UCSD-AML1 (cell line): Measurements from ENCODE around the gene CHID1.

Experiments used
- DNase-seq: peaks from one replicate; lab custom pipeline; 2025; ENCODE audit not compliant: unreplicated experiment; lab: John Stamatoyannopoulos, UW

Gene CHID1

DNA sequence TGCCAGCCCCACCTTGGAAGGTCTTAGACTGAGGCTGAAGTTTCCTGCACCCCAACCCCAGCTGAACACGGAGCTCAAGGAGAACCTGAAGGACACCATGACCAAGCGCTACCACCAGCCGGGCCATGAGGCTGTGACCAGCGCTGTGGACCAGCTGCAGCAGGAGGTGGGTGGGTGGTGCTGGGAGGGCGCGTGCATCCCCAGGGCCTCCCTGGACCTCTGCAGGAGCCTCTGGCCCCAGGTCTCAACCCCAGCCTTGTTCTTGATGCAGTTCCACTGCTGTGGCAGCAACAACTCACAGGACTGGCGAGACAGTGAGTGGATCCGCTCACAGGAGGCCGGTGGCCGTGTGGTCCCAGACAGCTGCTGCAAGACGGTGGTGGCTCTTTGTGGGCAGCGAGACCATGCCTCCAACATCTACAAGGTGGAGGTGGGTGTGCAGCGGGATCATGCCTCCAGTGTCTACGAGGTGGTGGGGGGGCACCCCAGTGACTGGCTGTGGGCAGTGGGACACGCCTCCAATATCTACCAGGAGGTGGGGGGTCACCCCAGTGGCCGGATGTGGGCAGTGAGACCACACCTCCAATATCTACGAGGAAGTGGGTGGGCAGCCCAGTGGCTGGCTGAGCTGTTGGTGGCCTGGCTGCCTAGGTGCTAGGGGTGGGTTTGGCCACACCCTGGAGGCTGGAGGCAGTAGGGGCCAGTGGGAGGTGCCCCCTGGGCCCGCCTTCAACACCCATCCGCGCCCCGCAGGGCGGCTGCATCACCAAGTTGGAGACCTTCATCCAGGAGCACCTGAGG, 73.2 kb downstream of the CHID1 start:
- DNase-seq: peak; percentile 28

DNA sequence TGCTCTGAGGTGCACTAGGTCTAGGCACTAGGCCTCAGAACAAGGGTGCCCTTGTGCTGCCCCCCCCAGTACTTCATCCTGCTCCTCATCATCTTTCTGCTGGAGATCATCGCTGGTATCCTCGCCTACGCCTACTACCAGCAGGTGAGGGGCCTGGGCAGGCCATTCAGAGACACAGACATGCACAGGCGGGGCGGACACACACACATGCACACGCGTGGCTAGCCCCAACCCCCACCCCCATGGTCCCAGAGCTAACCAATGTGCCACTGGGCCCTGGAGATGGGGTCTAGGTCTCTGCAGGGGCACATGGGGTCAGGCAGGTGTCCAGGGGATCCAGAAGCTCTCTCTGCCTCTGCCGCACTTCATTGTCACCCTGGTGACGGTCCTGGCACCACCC, 73.9 kb downstream of the CHID1 start:
- no peak for DNase-seq

DNA sequence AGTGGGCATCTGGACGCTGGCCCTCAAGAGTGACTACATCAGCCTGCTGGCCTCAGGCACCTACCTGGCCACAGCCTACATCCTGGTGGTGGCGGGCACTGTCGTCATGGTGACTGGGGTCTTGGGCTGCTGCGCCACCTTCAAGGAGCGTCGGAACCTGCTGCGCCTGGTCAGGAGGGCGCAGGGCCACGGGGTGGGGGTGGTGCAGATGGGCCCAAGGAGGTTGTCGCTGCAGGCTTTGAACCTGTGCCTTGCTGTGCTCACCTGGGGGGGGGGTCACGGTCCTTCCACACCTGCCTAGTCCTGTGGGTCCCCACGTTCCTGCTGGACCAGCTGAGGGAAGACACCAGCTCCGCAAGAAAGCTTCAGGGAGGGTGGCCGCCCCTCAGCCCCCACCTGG, 74.3 kb downstream of the CHID1 start:
- DNase-seq: no peak

DNA sequence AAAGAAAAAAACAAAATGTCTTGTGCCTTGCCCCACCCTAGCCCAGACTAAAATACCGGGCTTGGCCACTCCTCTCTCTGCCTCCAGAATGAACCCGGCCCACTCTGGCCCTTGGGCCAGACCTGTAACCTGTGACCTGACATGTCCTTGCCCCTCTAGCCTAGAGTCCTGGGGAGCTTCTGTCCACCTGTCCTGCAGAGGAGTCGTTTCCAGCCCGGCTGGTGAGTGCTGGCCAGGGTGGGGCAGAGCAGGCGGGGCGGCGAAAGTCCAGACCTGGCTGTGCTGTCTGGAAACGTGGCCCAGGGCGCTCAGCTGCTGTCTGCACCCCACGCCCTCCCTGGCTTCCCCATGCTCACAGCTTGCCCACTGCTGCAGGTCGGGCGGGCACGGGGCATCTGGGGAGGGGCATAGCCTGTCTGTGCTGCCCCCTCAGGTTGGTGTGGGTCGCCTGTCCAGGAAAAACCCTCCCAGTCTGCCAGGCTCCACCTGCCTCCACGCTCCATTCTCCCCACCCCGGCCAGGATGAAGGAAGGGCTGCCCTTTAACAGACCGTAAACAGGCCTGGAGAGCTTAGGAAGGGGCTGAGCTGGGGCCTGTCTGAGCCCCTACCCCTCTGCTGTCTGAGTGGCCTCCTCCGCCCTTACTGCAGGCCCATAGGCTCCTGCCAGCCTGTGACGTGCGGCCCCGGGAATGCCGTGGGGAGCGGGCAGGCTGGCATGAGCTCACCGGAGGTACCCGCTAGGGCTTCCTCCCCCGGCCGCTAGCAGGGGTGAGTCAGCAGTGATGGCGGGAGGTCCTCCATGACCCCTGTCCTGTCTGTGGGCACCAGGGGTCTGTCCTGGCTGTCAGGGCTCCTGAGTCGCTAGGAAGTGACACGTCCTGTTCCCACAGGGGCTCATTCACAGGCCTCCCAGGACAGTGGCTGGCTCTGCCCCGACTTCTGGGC, 76.0 kb downstream of the CHID1 start:
- DNase-seq: peak; percentile 38

DNA sequence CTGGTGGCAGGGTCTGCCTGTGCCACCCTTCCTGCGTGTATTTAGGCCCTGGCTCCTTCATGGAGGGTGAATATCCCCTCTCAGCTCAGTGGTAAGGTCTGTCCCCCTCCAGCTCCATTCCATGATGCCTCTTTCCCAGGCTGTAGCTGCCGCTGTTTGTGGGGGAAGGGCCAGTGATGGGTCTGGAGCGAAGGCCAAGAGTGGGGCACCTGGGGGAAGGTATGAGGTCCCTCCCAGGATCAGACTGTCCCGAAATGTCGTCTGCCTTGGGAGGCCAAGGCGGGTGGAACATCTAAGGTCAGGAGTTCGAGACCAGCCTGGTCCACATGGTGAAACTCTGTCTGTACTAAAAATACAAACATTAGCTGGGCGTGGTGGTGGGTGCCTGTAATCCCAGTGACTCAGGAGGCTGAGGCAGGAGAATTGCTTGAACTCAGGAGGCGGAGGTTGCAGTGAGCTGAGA, 76.7 kb downstream of the CHID1 start:
- no peak for DNase-seq

DNA sequence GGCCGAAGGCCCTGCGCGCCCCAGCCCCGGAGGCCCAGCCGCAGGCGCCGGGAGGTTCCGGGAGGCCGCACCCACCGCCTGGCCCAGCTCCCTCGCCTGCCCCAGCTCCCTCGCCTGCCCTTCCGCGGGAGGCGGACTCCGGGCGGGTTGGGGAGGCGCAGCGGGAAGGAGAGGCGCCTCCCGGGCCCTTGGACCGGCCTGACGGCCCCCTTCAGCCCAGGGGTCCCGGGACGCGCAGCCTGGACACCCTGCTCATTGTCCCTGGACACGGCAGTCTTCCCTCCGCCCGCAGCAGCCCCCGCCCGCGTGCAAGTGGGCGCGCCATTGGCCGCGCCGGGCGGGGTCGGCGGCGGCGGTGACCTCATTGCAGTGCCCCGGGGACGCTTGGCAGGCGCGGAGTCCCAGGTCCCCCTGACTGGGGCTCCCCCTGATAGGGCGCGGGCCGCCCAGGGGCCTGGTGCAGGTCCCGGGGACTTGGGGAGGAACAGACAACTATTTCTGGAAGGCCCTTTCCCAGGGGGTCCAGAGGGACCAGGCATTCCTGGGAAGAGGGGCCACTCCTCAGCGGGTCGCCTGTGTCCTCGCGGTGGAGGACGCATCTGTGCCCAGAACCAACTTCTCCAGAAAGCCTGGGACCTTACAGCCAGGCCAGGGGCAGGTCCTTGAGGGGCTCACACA, 77.4 kb downstream of the CHID1 start:
- DNase-seq: peak; percentile 66

DNA sequence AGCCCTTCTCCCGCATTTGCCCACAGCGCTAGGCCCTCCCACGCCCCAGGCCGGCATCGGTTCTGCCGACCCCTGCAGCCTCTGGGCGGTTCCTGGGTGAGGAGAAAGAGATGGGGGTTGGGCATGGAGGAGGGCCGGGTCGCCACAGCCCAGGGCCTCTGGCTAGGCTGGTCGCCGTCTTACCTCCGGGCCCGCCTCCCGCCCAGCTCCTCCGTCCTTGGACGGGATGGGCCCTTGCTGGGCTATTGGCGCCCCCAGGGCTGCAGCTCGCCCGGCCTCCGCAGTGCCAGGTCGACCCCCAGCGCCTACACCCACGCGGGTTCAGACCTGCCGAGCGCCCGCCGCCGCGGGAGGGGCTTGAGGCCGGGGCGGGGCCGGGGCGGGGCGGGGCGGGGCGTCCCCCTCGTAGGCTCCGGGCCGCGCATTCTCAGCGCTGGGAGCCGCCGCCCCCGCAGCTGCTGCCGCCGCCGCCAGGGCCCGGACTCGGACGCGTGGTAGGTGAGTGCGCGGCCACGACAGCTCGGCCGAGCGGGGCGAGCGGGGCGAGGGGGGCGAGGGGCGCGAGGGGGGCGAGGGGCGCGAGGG, 78.0 kb downstream of the CHID1 start, which contains the start of gene CD151:
Gene CD151 (plus strand): TSS at position 424 of the 585 bp plus-strand sequence. CDS start 3,118 bp downstream, outside the sequence.
- DNase-seq: peak; percentile 73

DNA sequence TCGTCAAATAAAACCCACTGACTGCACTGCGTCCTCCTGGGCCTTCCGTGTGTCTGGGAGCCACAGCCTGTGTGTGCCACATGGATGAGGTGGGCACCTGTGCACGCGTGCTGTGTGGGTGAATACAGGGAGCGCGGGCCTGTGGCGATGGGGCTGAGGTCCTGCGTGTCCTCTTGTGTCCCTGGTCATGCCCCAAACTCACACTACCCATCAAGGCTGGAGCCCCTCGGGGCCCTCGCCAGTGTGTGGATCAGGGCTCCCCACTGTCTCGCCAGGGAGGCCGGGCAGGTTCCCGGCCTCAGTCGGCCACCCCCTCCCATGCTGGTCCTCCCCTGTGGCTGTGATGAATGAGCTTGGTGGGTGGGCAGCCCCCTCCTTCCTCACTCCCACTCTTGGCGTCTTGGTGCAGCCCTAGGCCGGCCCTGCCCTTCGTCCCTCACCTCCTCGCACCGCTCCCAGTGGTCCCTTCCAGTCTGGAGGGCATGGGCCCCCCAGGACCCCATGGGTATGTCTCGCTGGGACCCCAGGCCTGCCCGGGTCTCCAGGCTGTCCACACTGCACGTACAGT, 78.6 kb downstream of the CHID1 start:
- DNase-seq: no peak

DNA sequence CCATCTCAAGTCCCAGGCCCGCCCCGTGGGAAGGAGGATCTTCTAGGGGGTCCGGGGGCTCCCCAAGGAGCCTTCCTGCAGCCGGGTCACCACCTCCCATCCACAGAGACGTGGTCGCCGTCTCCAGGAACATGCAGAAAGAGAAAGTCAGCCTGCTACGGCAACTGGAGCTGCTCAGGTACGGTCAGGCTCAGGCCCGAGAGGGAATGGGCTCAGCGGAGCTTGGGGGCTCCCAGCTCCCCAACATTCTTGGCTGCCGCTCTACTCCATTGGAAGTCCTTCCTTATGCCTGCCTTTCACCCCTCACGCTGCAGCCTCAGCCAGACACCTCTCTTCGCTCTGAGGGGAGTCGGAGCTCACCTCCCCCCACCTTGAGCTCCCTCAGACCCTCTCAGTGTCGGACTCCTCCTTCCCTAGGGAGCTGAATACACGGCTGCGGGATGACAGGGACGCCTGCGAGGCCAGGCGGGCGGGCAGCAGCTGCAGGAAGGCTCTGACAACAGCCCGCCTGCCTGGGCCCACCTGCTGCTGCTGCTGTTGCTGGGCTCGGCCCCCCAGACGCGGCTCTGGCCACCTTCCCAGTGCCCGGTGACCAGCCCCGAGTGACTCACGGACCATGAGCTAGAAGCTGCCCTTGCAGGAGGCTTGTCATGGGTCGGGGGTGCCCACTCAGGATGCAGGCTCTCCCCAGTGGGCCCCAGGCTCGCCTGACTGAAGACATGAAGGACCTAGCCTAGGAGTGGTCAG, 79.3 kb downstream of the CHID1 start:
- no peak for DNase-seq

DNA sequence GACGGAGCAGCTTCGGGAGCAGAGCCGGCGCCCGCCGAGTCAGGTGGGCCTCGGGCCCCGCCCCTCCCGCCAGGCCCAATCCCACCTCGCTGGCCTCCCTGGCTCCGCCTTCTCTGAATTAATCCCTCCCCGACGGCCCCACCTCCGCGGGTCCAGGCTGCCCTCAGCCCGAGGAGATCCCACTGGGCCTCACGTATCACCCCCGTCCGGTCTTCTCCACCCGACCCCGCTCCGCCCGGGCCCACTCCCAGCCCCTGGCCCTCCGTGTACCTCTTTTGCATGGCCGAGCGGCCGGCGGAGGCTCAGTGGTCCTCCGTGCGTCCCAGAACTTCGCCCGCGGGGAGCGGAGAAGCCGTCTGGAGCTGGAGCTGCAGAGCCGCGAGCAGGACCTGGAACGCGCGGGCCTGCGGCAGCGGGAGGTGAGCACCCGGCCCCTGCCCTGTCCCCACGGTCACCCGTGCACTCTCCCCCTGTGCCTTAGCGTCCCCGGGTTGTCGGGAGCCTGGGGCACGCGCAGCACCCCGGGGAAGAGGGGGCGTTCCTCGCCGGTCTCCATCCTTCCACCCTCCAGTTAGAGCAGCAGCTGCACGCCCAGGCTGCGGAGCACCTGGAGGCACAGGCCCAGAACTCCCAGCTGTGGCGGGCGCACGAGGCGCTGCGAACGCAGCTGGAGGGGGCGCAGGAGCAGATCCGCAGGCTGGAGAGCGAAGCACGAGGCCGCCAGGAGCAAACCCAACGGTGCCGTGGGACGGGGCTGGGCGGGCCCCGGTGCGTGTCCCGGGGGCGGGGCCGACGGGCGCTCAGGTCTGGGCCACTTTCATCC, 80.1 kb downstream of the CHID1 start:
- DNase-seq: no peak

DNA sequence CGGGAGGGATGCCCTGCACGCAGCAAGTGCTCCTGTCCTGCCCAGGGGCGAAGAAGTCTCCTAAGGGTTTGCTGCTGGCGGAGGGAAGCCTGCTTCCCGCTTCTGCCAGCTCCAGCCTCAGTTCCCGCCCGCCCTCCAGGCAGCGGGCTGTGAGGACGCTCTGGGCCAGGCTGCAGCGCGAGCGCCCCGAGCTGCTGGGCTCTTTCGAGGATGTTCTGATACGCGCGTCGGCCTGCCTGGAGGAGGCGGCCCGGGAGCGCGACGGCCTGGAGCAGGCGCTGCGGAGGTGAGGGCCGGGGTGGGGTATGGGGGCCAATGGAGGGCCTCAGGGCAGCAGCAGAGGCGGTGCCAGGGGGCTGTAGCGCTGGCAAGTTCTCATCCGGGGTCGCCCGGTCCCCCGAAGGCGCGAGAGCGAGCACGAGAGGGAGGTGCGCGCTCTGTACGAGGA, 80.7 kb downstream of the CHID1 start:
- DNase-seq: no peak

DNA sequence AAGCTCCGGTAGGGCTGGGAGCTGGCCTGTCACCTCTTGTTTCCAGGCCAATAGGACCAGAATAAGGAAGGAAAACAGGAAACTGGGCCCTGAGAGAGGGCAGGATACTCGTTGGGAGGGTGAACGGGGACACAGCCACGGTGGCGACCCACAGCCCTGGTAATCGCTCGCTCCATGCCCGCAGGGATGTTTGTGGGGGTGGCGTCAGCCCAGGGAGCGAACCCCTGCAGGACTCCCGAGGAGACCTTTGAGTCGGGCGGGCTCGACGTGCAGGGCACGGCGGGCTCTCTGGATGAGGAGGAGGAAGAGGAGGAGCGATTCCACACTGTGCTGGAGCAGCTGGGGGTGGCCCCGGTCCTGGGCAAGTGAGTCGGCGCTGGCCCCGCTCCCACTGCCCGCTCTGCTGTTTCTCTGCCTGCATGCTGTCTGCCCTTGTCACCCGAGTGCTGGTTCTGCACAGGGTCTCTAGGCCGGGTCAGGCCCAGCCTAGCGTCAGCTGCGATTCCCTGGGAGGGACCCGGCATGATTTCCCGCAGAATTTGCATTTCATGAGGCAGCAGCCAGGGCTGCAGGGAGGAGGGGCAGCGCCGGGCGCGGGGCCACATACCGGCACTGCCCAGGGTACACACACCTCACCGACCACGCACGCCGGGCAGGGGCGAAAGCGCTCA, 81.3 kb downstream of the CHID1 start:
- DNase-seq: peak; percentile 68

DNA sequence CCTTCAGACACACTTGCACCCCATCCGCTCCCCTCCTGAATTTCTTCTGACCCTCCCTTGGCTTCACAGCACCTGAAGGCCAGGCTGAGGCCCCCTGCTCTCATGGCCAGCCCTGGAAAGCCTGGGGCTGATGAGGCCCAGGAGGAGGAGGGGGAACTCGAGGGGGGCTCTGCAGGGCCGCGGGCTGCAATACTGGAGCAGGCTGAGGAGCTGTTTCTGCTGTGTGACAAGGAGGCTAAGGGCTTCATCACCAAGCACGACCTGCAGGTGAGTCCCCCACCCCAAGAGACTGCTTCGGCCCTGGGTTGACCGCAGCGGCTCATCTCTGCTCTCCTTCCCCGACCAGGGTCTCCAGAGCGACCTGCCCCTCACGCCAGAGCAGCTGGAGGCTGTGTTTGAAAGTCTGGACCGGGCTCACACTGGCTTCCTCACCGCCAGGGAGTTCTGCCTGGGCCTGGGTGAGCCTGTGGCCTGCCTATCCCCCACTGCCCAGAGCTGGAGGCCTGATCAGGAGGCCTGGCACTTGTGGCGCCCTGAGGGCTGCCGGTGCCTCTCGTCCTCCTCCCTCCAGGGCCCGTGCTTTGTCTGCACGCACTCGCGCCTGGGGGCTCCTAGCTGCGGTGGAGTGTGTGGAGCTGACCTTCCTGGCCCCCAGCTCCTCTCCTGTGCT, 82.0 kb downstream of the CHID1 start:
- no peak for DNase-seq

DNA sequence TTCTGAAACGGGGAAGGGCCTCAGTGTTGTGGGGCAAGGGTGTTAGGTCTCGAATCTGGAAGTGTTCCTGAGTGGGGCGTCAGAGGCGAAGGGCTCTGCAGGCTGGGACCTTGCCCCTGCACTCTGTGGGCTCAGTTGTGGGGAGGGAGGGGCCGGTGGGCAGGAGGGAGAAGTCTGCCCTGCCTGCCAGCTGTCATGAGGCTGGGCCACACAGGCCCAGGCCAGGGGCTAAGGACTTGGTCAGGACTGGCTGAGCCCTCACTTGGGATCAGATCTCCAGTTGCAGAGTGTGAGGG, 82.8 kb downstream of the CHID1 start, which contains the start of gene CRACR2B:
Gene CRACR2B (plus strand): TSS at position 23 of the 296 bp plus-strand sequence. CDS start 689 bp downstream, outside the sequence.
- DNase-seq: no peak

DNA sequence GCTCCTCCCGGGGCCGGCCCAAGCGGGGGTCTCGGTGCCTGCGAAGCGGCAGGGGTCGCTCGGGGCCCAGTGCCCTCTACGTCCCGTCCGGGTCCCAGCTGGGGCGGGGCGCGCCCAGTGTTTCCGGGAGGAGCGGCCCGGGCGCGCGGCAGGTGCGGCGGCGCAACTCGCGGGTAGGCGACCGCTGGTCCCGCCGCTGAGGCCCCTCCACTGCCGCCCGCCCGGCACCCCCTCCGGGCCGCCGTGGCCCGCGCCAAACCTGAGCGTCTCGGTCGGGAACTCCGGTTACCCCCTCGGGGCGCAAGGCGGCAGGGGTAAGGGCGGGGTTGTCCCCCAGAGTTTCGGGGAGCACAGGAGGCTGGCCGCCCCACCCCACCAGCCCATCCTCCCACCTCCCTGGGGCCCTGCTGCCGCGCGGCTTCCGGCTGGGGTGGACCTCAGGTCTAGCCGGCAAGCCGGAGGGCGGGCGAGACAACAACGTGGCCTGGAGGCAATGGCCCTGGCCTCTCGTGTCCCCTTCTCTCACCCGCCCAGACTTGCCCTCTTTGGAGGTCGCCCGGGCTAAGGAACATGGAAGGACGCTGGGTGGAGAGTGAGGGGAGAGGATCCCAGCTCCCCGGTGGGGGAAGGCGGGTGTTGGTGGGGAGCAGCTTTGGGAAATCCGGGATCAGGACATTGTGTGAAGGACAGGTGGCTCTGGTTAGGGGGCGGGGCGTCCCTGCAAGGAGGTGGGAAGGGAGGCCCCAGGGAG, 83.3 kb downstream of the CHID1 start:
- DNase-seq: peak; percentile 67

DNA sequence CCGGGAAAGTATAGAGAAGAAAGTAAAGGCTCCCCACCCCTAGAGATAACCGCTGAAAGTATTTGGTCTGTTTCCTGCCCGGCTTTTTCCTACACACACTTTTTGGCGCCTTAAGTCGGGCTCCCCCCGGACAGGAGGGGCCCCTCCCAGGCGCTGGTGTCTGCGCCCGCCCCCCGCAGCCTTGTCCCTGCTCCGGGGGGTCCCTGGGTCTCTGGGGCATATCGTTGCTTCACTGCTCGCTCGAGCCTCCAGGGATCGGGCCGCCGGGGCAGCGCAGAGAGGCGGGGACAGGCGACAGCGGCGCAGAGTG, 83.8 kb downstream of the CHID1 start:
- DNase-seq: no peak

DNA sequence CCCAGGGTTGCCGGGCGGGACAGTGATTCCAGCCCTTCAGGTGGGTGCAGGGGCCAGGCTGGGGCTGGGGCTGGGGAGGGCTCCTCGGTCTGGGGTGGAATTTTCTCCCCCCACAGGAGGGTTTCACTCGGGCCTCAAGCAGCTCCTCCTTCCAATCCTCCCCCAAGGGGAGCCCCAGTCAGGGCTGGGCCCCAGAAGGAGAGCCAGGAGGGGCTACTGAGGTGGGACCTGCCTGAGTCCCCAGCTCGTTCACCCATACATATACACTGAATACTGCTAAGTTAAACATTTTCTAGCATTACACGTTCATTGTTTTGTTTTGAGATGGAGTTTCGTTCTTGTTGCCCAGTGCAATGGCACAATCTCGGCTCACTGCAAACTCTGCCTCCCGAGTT, 84.4 kb downstream of the CHID1 start:
- no peak for DNase-seq
